OCI-LY7 (cell line): Measurements from ENCODE around the gene SLC12A3.

Experiments used
- EZH2phosphoT487 ChIP-seq: fragments of 200-600 bp; sonication (generic); IDR thresholded peaks from 2 replicates; pipeline ENCODE4 v1.6.1; 2018; ENCODE audit warnings: low read depth, borderline replicate concordance, mild to moderate bottlenecking, mixed run types, antibody characterized with exemption, low read length, moderate library complexity, mixed read lengths
- TF ChIP-seq, protein P1 (sequence below): fragments of 200-600 bp; sonication (generic); conservative IDR thresholded peaks from 2 replicates; pipeline ENCODE4 v1.5.1; 2014; ENCODE audit warnings: mild to moderate bottlenecking, antibody characterized with exemption, low read length, moderate library complexity, mixed read lengths

DNA sequence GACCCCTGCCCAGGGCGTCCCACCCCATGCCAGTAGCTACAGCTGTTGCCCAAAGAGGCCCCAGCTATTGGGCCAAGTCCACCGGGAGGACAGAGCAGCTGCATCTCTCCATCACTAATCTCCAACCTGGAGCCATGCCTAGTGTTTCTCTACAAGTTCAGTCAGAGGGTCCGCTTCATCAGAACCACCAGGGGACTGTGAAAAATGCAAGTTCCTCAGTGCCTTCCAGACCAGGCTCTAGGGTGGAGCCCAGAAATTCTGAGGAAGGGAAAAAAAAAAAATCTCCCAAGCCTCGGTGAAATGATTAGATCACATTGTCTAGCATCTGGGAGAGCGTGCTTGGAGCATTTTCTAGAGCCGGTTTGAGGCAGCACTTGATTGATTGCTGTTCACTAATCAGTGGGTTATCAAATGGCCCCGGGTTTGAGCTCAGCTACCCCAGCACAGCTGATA is 44.5 kb downstream of the SLC12A3 start:
- TF ChIP-seq, protein P1, sequence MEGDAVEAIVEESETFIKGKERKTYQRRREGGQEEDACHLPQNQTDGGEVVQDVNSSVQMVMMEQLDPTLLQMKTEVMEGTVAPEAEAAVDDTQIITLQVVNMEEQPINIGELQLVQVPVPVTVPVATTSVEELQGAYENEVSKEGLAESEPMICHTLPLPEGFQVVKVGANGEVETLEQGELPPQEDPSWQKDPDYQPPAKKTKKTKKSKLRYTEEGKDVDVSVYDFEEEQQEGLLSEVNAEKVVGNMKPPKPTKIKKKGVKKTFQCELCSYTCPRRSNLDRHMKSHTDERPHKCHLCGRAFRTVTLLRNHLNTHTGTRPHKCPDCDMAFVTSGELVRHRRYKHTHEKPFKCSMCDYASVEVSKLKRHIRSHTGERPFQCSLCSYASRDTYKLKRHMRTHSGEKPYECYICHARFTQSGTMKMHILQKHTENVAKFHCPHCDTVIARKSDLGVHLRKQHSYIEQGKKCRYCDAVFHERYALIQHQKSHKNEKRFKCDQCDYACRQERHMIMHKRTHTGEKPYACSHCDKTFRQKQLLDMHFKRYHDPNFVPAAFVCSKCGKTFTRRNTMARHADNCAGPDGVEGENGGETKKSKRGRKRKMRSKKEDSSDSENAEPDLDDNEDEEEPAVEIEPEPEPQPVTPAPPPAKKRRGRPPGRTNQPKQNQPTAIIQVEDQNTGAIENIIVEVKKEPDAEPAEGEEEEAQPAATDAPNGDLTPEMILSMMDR: no peak
- no peak for TF ChIP-seq EZH2phosphoT487
